ENCODE results near the gene STARD13.

Gene STARD13

GRCh38 chr13:33259296-33259695, 26.3 kb downstream of the STARD13 start:
- TF ChIP-seq CTCF (IDR thresholded peaks at IDR 0.05): no peak

- TF ChIP-seq CTCF (IDR thresholded peaks at IDR 0.05): no peak
These were observed 26.8 kb downstream of the STARD13 start for GRCh38 chr13:33258808-33259193.

GRCh38 chr13:33257841-33258807, 27.4 kb downstream of the STARD13 start:
- no peak for TF ChIP-seq CTCF (IDR thresholded peaks at IDR 0.05)

DNA sequence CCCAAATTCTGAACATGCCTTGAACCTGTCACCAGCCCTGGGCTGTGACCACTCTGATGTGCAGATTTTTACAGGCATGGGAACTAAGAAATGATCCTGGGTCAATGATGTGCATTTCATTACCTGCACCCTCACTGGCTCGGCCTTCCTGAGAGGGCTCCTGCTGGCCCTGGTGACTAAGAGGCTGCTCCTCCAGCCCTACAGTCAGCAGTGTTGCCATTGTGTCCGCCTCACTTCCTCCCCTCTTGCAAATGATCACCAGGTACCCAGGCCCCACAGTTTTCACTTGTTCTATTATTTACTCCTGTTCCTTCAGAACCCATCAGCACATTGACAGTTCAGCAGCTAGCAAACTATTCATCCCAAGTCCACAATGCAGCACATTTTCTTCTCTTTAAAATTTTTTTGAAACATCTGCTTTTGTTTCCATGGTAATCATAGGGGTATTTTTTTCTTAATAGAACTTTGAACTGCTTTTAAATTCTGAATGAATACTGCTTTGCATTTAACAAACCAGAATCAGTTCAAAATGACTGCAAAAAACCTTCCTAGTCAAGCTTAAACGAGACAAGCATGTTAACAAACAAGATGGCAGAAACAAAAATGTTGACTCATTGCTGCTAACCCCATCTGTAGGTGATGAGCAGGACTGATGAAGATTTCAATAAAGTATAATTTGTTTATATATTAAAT, 29.3 kb downstream of the STARD13 start:
- no peak for TF ChIP-seq CTCF (IDR thresholded peaks at IDR 0.05)

GRCh38 chr13:33252135-33252534, 33.4 kb downstream of the STARD13 start:
- no peak for TF ChIP-seq CTCF (IDR thresholded peaks at IDR 0.05)

DNA sequence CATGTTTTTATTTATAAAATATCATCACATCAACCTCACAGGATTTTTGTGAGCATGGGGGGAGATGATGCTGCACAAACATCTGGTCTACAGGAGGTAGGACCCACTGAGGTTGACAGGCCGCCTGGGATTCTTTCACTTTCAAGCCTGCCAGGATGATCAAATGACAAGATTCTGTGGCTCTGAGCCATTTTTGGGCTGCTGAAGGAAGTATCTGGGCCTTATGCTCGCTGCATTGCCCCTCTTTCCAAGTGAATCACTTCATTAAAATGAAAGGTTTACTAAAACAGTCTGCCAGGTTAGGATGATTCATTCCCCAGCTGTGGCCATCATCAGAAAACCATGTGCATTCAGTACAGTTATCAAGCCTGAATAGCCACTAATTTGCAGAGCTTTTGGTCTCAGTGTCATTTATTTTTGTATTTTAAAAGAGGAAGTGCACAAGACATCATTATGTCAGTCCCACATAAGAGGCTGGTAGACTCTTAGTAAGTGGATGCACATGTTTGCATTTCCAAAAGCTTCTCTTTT, 34.4 kb downstream of the STARD13 start:
- no peak for TF ChIP-seq CTCF (IDR thresholded peaks at IDR 0.05)

- TF ChIP-seq CTCF (IDR thresholded peaks at IDR 0.05): no peak
These were observed 34.9 kb downstream of the STARD13 start for GRCh38 chr13:33250609-33251008.
